Bone marrow (tissue), 2 donors: ENCODE measurements around the gene TLCD3B.

Experiments used
- DNase-seq, 2 donors: peaks; one replicate each; lab custom pipeline; 2025; lab: John Stamatoyannopoulos, UW

The TLCD3B gene

GRCh38 chr16:29988346-29989075, 42.6 kb downstream of the TLCD3B start:
- DNase-seq: no peak

GRCh38 chr16:29987371-29988085, 43.5 kb downstream of the TLCD3B start:
- DNase-seq: no peak

- DNase-seq: no peak
These were observed 44.1 kb downstream of the TLCD3B start for GRCh38 chr16:29986931-29987330.

GRCh38 chr16:29986231-29986630, 44.8 kb downstream of the TLCD3B start:
- no peak for DNase-seq

- no peak for DNase-seq
These were observed 45.7 kb downstream of the TLCD3B start for GRCh38 chr16:29985271-29985811.

- no peak for DNase-seq
These were observed 46.3 kb downstream of the TLCD3B start for GRCh38 chr16:29984764-29985147.

- no peak for DNase-seq
These were observed 46.8 kb downstream of the TLCD3B start for GRCh38 chr16:29984137-29984763.

GRCh38 chr16:29983420-29984136, 47.5 kb downstream of the TLCD3B start:
- DNase-seq: no peak

GRCh38 chr16:29982560-29983419, 48.3 kb downstream of the TLCD3B start:
- DNase-seq: no peak

GRCh38 chr16:29978564-29979270, 52.4 kb downstream of the TLCD3B start:
- DNase-seq: no peak

GRCh38 chr16:29978081-29978480, 53.0 kb downstream of the TLCD3B start:
- no peak for DNase-seq

GRCh38 chr16:29977063-29977825, 53.8 kb downstream of the TLCD3B start:
- no peak for DNase-seq

- DNase-seq: no peak
These were observed 55.1 kb downstream of the TLCD3B start for GRCh38 chr16:29975811-29976511.

GRCh38 chr16:29975134-29975538, 55.9 kb downstream of the TLCD3B start:
- DNase-seq: no peak
